SK-N-SH (cell line): ENCODE measurements around the gene APBA2. TPM values are rescaled to one million over a fixed set of nuclear protein-coding genes. Genes with fewer than 3 reads are reported as not detected.

Source experiments
- CTCF ChIA-PET: fragments of 300-600, 350-600 bp; formaldehyde crosslinking; extraction: SDS; loops from one replicate; lab custom pipeline; 2021; lab: Yijun Ruan, JAX
- POLR2A ChIA-PET: fragments of 350-600 bp; sonication (Branson Sonifier 250); formaldehyde crosslinking; extraction: SDS; loops from one replicate; lab custom pipeline; 2020; ENCODE audit warnings: antibody characterized with exemption, inconsistent platforms; lab: Yijun Ruan, JAX
- DNase-seq: peaks from one replicate; pipeline ENCODE4 v3.0.0; 2012
- H2AFZ ChIP-seq: fragments of 200-600 bp; sonication (generic); 2 replicates; pipeline ENCODE4 v1.8.1; 2016; ENCODE audit warnings: antibody characterized with exemption, mild to moderate bottlenecking, low read depth
- H3F3A ChIP-seq: fragments of 200-600 bp; sonication (generic); replicated peaks from 2 replicates; pipeline ENCODE3; 2016; ENCODE audit warnings: antibody characterized with exemption, mild to moderate bottlenecking; ENCODE audit not compliant: insufficient read depth
- H3K27ac ChIP-seq, 2 experiments: fragments of 200-500 bp in 1 of 2; fragments of 200-600 bp in 1 of 2; sonication (Bioruptor generic) in 1 of 2; sonication (generic), shearing (Covaris generic) in 1 of 2; 2 replicates each; pipeline versions ENCODE4 v1.5.1 to v1.6.1; 2014 to 2016; ENCODE audit warnings: low read depth in 2 of 2, inconsistent platforms in 1 of 2, low read length in 1 of 2, mild to moderate bottlenecking in 1 of 2, mixed read lengths in 1 of 2
- H3K27me3 ChIP-seq: fragments of 200-600 bp; sonication (generic), shearing (Covaris generic); 2 replicates; pipeline ENCODE4 v1.6.1; 2016; ENCODE audit warnings: mixed run types; ENCODE audit not compliant: insufficient read depth
- H3K36me3 ChIP-seq, 2 experiments: fragments of 200-500 bp in 1 of 2; fragments of 200-600 bp in 1 of 2; sonication (Bioruptor generic) in 1 of 2; sonication (generic) in 1 of 2; replicated peaks in 1 of 2; 2 replicates each; pipeline versions ENCODE3 to v1.5.1; 2014 to 2016; ENCODE audit warnings: low read length in 1 of 2, mild to moderate bottlenecking in 1 of 2; ENCODE audit not compliant: insufficient read depth in 2 of 2, control insufficient read depth in 1 of 2
- H3K4me1 ChIP-seq, 2 experiments: fragments of 200-500 bp in 1 of 2; fragments of 200-600 bp in 1 of 2; sonication (Bioruptor generic) in 1 of 2; sonication (generic), shearing (Covaris generic) in 1 of 2; 2 replicates each; pipeline versions ENCODE4 v1.5.1 to v1.6.1; 2014 to 2016; ENCODE audit warnings: low read depth in 1 of 2, low read length in 1 of 2, mixed run types in 1 of 2; ENCODE audit not compliant: insufficient read depth in 2 of 2, control insufficient read depth in 1 of 2
- H3K4me2 ChIP-seq: fragments of 200-600 bp; sonication (generic), shearing (Covaris generic); 2 replicates; pipeline ENCODE4 v1.6.1; 2017; ENCODE audit warnings: mixed run types
- H3K4me3 ChIP-seq, 2 experiments: fragments of 200-500 bp in 1 of 2; fragments of 200-600 bp in 1 of 2; sonication (Bioruptor generic) in 1 of 2; sonication (generic), shearing (Covaris generic) in 1 of 2; 2 replicates each; pipeline versions ENCODE4 v1.5.1 to v1.8.1; 2014 to 2016; ENCODE audit warnings: low read depth in 2 of 2, inconsistent platforms in 1 of 2, low read length in 1 of 2, mild to moderate bottlenecking in 1 of 2, mixed read lengths in 1 of 2, moderate library complexity in 1 of 2
- H3K79me2 ChIP-seq: fragments of 200-600 bp; sonication (generic); 2 replicates; pipeline ENCODE4 v1.8.1; 2017; ENCODE audit warnings: mild to moderate bottlenecking; ENCODE audit not compliant: insufficient read depth
- H3K9ac ChIP-seq: fragments of 200-600 bp; sonication (generic); 2 replicates; pipeline ENCODE4 v1.6.1; 2017; ENCODE audit warnings: mixed run types
- H3K9me2 ChIP-seq: fragments of 200-600 bp; sonication (generic); 2 replicates; pipeline ENCODE4 v1.6.1; 2017; ENCODE audit warnings: mixed run types
- H3K9me3 ChIP-seq: fragments of 200-600 bp; sonication (generic); 2 replicates; pipeline ENCODE4 v1.6.1; 2017; ENCODE audit warnings: mixed run types, mild to moderate bottlenecking, moderate library complexity
- H4K20me1 ChIP-seq: fragments of 200-600 bp; sonication (generic); 2 replicates; pipeline ENCODE4 v1.6.1; 2017; ENCODE audit warnings: mild to moderate bottlenecking, mixed run types; ENCODE audit not compliant: insufficient read depth
- FOXJ3 ChIP-seq: sonication (generic); formaldehyde crosslinking; IDR thresholded peaks from 2 replicates; pipeline ENCODE4 v1.5.1; 2020; ENCODE audit warnings: mild to moderate bottlenecking, missing genetic modification reagents
- FOXM1 ChIP-seq: IDR thresholded peaks from 2 replicates; pipeline ENCODE4 v1.4.0; 2012; ENCODE audit warnings: low read depth, mild to moderate bottlenecking
- GABPA ChIP-seq: IDR thresholded peaks from 2 replicates; pipeline ENCODE4 v1.4.0; 2012; ENCODE audit warnings: low read depth, mild to moderate bottlenecking
- JUND ChIP-seq: IDR thresholded peaks from 2 replicates; pipeline ENCODE4 v1.4.0; 2012
- MEF2A ChIP-seq: IDR thresholded peaks from 2 replicates; pipeline ENCODE4 v1.4.0; 2012; ENCODE audit warnings: low read depth, borderline replicate concordance
- NRF1 ChIP-seq: IDR thresholded peaks from 2 replicates; pipeline ENCODE4 v1.6.1; 2012; ENCODE audit warnings: low read depth, mild to moderate bottlenecking, low read length
- REST ChIP-seq: IDR thresholded peaks from 2 replicates; pipeline ENCODE4 v1.6.1; 2012; ENCODE audit warnings: mild to moderate bottlenecking, low read depth, low read length, moderate library complexity
- RXRA ChIP-seq: IDR thresholded peaks from 2 replicates; pipeline ENCODE4 v1.4.0; 2012; ENCODE audit warnings: low read depth, mild to moderate bottlenecking, borderline replicate concordance
- SIN3A ChIP-seq: IDR thresholded peaks from 2 replicates; pipeline ENCODE4 v1.6.1; 2012; ENCODE audit warnings: low read depth, mild to moderate bottlenecking, low read length, moderate library complexity, borderline replicate concordance
- TAF1 ChIP-seq: IDR thresholded peaks from 2 replicates; pipeline ENCODE4 v1.6.1; 2012; ENCODE audit warnings: low read depth, mild to moderate bottlenecking, low read length, moderate library complexity, borderline replicate concordance
- TEAD4 ChIP-seq: IDR thresholded peaks from 2 replicates; pipeline ENCODE4 v1.4.0; 2012; ENCODE audit warnings: mild to moderate bottlenecking, borderline replicate concordance; ENCODE audit not compliant: insufficient read depth
- YY1 ChIP-seq: IDR thresholded peaks from 2 replicates; pipeline ENCODE4 v1.4.0; 2012; ENCODE audit warnings: low read depth, mild to moderate bottlenecking
- WGBS: methylation state at CpG from one replicate; pipeline ENCODE4 v1.1.6; 2017; ENCODE audit warnings: low lambda C conversion rate; 5-methylcytosine and 5-hydroxymethylcytosine counted together
- polyA plus RNA-seq, 3 experiments: library from polyadenylated mRNA; depleted of rRNA; stranded (reverse); fragments of >200 nt; gene quantifications; 2 replicates each; pipeline ENCODE4 v1.2.3, GENCODE V29; 2012
- TF ChIP-seq, protein P1 (sequence below): IDR thresholded peaks from 2 replicates; pipeline ENCODE4 v1.4.0; 2012; ENCODE audit warnings: low read depth, borderline replicate concordance
- TF ChIP-seq, protein P2 (sequence below): fragments of 200-600 bp; sonication (generic); IDR thresholded peaks from 2 replicates; pipeline ENCODE4 v1.6.1; 2017; ENCODE audit warnings: antibody characterized with exemption, mild to moderate bottlenecking, moderate library complexity
- TF ChIP-seq, protein P3 (sequence below): fragments of 150-350 bp; IDR thresholded peaks from 2 replicates; pipeline ENCODE4 v1.6.1; 2016; ENCODE audit warnings: mild to moderate bottlenecking, low read depth, low read length
- TF ChIP-seq, protein P4 (sequence below): IDR thresholded peaks from 2 replicates; pipeline ENCODE4; 2012

Gene APBA2
- polyA plus RNA-seq, 1 of the 3 experiments (the other 2 are of a cell fraction) = 12.7 TPM

- 92% methylated on average over 13 of the region's 13 CpGs for WGBS
- DNase-seq = no peak
- Histone ChIP-seq H4K20me1 (no peaks in the 10 kb centered on the region), H3F3A (no peaks in the 10 kb centered on the region), H3K4me3 (no peak overlapping the region), H3K9ac (no peak overlapping the region), H3K4me2 (no peak overlapping the region)
- POLR2A ChIA-PET = no interaction called here
- TF ChIP-seq, protein P1, sequence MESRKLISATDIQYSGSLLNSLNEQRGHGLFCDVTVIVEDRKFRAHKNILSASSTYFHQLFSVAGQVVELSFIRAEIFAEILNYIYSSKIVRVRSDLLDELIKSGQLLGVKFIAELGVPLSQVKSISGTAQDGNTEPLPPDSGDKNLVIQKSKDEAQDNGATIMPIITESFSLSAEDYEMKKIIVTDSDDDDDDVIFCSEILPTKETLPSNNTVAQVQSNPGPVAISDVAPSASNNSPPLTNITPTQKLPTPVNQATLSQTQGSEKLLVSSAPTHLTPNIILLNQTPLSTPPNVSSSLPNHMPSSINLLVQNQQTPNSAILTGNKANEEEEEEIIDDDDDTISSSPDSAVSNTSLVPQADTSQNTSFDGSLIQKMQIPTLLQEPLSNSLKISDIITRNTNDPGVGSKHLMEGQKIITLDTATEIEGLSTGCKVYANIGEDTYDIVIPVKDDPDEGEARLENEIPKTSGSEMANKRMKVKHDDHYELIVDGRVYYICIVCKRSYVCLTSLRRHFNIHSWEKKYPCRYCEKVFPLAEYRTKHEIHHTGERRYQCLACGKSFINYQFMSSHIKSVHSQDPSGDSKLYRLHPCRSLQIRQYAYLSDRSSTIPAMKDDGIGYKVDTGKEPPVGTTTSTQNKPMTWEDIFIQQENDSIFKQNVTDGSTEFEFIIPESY = no peak
- TF ChIP-seq TEAD4 (no peak), GABPA (no peak)
- TF ChIP-seq, all 33 proteins: peak for 0
- H3K9me2 ChIP-seq = no peaks in the 10 kb centered on the region
- H3K27me3 ChIP-seq = no peaks in the 10 kb centered on the region
- H3K9me3 ChIP-seq = no peaks in the 10 kb centered on the region
- CTCF ChIA-PET = interaction anchor here (1.5 kb wide), 1 partner anchor 30 kb away, joined by 4 read pairs; no protein-coding TSS in a partner anchor
- H3K79me2 ChIP-seq = no peaks in the 10 kb centered on the region
- H3K4me1 ChIP-seq = no peaks in the 10 kb centered on the region
- H3K36me3 ChIP-seq = no peaks in the 10 kb centered on the region
- no peak overlapping the region for H2AFZ ChIP-seq
- H3K27ac ChIP-seq = no peak overlapping the region
Observed at GRCh38 chr15:28945626-28946230, 60.0 kb downstream of the APBA2 start.

- H3F3A ChIP-seq = no peaks in the 10 kb centered on the region
- no peak overlapping the region for H3K4me2 ChIP-seq
- POLR2A ChIA-PET = no interaction called here
- no peaks in the 10 kb centered on the region for H3K27me3 ChIP-seq
- H3K9me2 ChIP-seq = no peaks in the 10 kb centered on the region
- H3K9me3 ChIP-seq = no peaks in the 10 kb centered on the region
- no peak overlapping the region for H3K9ac ChIP-seq
- H2AFZ ChIP-seq = no peak overlapping the region
- no peaks in the 10 kb centered on the region for H3K4me1 ChIP-seq
- WGBS = 89% methylated on average over 7 of the region's 7 CpGs
- H3K4me3 ChIP-seq = no peak overlapping the region
- no peaks in the 10 kb centered on the region for H3K36me3 ChIP-seq
- H3K27ac ChIP-seq = no peak overlapping the region
- H3K79me2 ChIP-seq = no peaks in the 10 kb centered on the region
- TF ChIP-seq, protein P2, sequence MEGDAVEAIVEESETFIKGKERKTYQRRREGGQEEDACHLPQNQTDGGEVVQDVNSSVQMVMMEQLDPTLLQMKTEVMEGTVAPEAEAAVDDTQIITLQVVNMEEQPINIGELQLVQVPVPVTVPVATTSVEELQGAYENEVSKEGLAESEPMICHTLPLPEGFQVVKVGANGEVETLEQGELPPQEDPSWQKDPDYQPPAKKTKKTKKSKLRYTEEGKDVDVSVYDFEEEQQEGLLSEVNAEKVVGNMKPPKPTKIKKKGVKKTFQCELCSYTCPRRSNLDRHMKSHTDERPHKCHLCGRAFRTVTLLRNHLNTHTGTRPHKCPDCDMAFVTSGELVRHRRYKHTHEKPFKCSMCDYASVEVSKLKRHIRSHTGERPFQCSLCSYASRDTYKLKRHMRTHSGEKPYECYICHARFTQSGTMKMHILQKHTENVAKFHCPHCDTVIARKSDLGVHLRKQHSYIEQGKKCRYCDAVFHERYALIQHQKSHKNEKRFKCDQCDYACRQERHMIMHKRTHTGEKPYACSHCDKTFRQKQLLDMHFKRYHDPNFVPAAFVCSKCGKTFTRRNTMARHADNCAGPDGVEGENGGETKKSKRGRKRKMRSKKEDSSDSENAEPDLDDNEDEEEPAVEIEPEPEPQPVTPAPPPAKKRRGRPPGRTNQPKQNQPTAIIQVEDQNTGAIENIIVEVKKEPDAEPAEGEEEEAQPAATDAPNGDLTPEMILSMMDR = no peak
- TF ChIP-seq MEF2A (no peak), RXRA (no peak), FOXM1 (no peak), NRF1 (no peak), FOXJ3 (CRISPR knock-in tag) (no peak), YY1 (no peak), GABPA (no peak), SIN3A (no peak), JUND (no peak), REST (no peak), TAF1 (no peak)
- TF ChIP-seq, protein P3, sequence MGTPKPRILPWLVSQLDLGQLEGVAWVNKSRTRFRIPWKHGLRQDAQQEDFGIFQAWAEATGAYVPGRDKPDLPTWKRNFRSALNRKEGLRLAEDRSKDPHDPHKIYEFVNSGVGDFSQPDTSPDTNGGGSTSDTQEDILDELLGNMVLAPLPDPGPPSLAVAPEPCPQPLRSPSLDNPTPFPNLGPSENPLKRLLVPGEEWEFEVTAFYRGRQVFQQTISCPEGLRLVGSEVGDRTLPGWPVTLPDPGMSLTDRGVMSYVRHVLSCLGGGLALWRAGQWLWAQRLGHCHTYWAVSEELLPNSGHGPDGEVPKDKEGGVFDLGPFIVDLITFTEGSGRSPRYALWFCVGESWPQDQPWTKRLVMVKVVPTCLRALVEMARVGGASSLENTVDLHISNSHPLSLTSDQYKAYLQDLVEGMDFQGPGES = no peak
- TF ChIP-seq, protein P4, sequence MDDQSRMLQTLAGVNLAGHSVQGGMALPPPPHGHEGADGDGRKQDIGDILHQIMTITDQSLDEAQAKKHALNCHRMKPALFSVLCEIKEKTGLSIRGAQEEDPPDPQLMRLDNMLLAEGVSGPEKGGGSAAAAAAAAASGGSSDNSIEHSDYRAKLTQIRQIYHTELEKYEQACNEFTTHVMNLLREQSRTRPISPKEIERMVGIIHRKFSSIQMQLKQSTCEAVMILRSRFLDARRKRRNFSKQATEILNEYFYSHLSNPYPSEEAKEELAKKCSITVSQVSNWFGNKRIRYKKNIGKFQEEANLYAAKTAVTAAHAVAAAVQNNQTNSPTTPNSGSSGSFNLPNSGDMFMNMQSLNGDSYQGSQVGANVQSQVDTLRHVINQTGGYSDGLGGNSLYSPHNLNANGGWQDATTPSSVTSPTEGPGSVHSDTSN = no peak
- TF ChIP-seq, all 33 proteins: peak for 0
- H4K20me1 ChIP-seq = no peaks in the 10 kb centered on the region
- CTCF ChIA-PET = interaction anchor here (1.0 to 1.5 kb wide), 2 partner anchors 28 to 73 kb away, joined by 3 to 4 read pairs; no protein-coding TSS in a partner anchor
- no peak for DNase-seq
Observed at GRCh38 chr15:28946803-28947202, 61.0 kb downstream of the APBA2 start.
